Measurements from ENCODE around the gene SCNN1B. TPM values are rescaled to one million over a fixed set of nuclear protein-coding genes. Genes with fewer than 3 reads are reported as not detected.
"Not testable (repeated sequence)": the region's sequence is repeated elsewhere in the genome, so short reads cannot be mapped to it uniquely, and the experiment has no call there.

SCNN1B gene
- total RNA-seq, 1 donor = not detected

- Histone ChIP-seq H3K27me3 (ENCODE audit: insufficient read depth, low read length) (no peaks in the 10 kb centered on the region), H3K4me3 (ENCODE audit: low read length) (no peak overlapping the region), H3K9me3 (ENCODE audit: low read depth, low read length) (no peaks in the 10 kb centered on the region), H3K4me1 (ENCODE audit: insufficient read depth, low read length) (no peaks in the 10 kb centered on the region)
These were observed 83.3 kb downstream of the SCNN1B start for GRCh38 chr16:23385441-23385840.

DNA sequence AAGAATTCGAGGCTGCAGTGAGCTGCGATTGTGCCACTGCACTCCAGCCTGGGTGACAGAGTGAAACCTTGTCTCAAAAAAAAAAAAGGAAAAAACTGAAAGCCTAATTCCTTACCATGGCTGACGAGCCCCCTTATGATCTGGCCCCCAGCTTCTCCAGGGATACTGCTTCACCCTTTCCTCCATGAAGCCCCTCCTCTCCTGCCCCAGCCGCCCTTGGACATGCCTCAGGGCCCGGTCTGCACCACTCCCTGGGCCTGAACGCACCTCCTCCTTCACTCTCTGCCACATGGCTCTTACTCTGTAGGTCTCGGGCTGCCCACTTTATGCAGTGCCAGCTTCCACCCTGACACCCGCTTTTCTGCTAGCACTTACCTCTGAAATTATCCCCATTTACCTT lies 85.6 kb downstream of the SCNN1B start:
- H3K4me1 ChIP-seq (ENCODE audit: insufficient read depth, low read length) = no peaks in the 10 kb centered on the region
- H3K27me3 ChIP-seq (ENCODE audit: insufficient read depth, low read length) = no peaks in the 10 kb centered on the region
- no peak overlapping the region for H3K4me3 ChIP-seq (ENCODE audit: low read length)
- H3K9me3 ChIP-seq (ENCODE audit: low read depth, low read length) = no peaks in the 10 kb centered on the region

DNA sequence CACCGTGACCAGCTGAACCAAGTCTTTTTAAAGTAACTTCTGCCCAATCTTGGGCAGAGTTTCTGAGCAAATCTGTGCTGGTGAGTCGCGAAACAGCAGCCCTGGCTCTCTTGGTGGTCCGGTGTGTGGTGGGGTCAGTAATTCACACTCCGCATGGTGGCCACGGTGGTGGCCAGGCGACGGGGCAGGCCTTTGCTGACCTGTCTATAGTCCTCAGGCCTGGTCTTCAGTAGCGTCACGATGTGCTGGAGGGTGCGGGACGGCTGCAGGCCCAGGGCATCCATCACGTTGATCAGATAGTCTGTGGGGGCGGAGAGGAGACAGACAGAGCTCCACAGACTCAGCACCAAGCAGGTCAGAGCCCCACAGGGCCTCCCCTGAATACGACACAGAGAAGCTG lies 86.7 kb downstream of the SCNN1B start:
- Histone ChIP-seq H3K4me1 (ENCODE audit: insufficient read depth, low read length) (no peaks in the 10 kb centered on the region), H3K9me3 (ENCODE audit: low read depth, low read length) (no peaks in the 10 kb centered on the region), H3K27me3 (ENCODE audit: insufficient read depth, low read length) (no peaks in the 10 kb centered on the region), H3K4me3 (ENCODE audit: low read length) (no peak overlapping the region)

DNA sequence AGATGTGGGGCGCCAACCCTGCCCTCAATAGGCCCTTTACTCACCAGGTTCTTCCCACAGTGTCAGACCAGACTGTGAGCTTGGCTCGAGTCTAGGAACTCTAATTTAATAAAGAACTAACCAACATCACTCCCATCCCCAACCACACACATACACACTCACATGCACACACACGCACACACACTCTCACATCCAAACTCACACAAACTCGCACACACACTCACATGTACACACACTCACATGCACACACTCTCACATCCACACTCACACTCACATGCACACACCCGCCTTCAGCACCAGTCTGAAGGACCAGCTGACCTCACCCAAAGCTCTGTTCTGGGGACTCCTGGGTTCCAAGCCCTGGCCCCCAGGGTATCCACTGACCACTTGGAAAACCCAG lies 87.1 kb downstream of the SCNN1B start:
- Histone ChIP-seq H3K9me3 (ENCODE audit: low read depth, low read length) (no peaks in the 10 kb centered on the region), H3K4me3 (ENCODE audit: low read length) (no peak overlapping the region), H3K4me1 (ENCODE audit: insufficient read depth, low read length) (no peaks in the 10 kb centered on the region), H3K27me3 (ENCODE audit: insufficient read depth, low read length) (no peaks in the 10 kb centered on the region)

- H3K9me3 ChIP-seq (ENCODE audit: low read depth, low read length); H3K4me3 ChIP-seq (ENCODE audit: low read length); H3K27me3 ChIP-seq (ENCODE audit: insufficient read depth, low read length); H3K4me1 ChIP-seq (ENCODE audit: insufficient read depth, low read length): not testable (repeated sequence)
These were observed 87.8 kb downstream of the SCNN1B start for GRCh38 chr16:23389936-23390335.

- no peaks in the 10 kb centered on the region for H3K9me3 ChIP-seq (ENCODE audit: low read depth, low read length)
- H3K27me3 ChIP-seq (ENCODE audit: insufficient read depth, low read length) = no peaks in the 10 kb centered on the region
- H3K4me1 ChIP-seq (ENCODE audit: insufficient read depth, low read length) = no peaks in the 10 kb centered on the region
- H3K4me3 ChIP-seq (ENCODE audit: low read length) = no peak overlapping the region
These were observed 89.5 kb downstream of the SCNN1B start for GRCh38 chr16:23391381-23392222.

GRCh38 chr16:23392223-23392600 lies 90.1 kb downstream of the SCNN1B start:
- Histone ChIP-seq H3K27me3 (ENCODE audit: insufficient read depth, low read length) (no peaks in the 10 kb centered on the region), H3K4me3 (ENCODE audit: low read length) (no peak overlapping the region), H3K9me3 (ENCODE audit: low read depth, low read length) (no peaks in the 10 kb centered on the region), H3K4me1 (ENCODE audit: insufficient read depth, low read length) (no peaks in the 10 kb centered on the region)

DNA sequence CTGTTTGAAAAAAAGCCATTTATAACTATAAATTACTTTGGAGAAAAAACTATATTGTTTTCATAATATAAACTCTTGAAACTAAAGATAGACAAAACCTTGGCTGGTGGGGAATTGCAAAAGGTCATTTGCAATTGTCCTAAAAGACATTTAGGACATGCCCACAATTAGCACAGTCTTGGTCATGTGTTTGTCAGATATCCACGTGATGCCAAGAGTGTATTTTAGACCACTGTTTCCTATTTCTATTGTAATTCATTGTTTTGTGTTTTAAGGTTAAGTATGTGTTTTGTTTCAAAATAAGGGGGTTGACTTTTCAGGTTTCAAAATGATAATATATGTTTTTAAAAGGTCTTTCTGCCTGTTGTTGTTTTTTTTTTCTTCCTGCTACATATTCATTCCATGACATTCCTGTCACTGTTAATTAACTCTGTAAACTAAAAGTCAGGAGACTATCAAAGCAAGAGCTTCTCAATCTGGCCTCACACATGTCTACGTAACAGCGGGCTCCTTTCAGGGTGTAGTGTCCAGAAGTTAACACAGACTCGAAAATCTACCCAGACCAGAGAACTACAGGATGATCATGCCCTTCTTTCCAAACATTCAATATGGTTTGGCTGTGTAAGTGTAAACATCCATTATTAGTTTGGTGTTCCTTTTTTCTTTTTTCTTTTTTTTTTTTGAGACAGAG lies 92.2 kb downstream of the SCNN1B start:
- Histone ChIP-seq H3K9me3 (ENCODE audit: low read depth, low read length) (no peaks in the 10 kb centered on the region), H3K4me3 (ENCODE audit: low read length) (no peak overlapping the region), H3K4me1 (ENCODE audit: insufficient read depth, low read length) (no peaks in the 10 kb centered on the region), H3K27me3 (ENCODE audit: insufficient read depth, low read length) (no peaks in the 10 kb centered on the region)

DNA sequence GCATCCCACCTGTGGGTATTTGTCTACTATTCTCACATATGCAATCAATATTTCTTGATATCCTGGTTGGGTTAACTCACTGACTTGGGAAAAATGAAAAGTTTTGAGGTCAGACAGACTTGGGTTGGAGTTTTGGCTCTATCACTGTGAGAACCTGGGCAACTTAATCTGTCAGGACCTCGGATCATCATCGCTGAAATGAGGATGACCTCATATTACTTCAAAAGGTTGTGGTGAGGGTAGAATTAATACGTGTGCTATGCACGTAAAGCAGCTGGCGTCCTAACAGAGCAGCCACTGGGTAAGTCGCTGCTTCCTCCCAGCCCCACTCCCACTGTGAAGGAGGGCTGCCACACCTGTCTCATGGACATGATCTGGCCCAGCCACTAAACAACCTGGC lies 93.6 kb downstream of the SCNN1B start:
- Histone ChIP-seq H3K4me1 (ENCODE audit: insufficient read depth, low read length) (no peaks in the 10 kb centered on the region), H3K4me3 (ENCODE audit: low read length) (no peak overlapping the region), H3K9me3 (ENCODE audit: low read depth, low read length) (no peaks in the 10 kb centered on the region), H3K27me3 (ENCODE audit: insufficient read depth, low read length) (no peaks in the 10 kb centered on the region)

DNA sequence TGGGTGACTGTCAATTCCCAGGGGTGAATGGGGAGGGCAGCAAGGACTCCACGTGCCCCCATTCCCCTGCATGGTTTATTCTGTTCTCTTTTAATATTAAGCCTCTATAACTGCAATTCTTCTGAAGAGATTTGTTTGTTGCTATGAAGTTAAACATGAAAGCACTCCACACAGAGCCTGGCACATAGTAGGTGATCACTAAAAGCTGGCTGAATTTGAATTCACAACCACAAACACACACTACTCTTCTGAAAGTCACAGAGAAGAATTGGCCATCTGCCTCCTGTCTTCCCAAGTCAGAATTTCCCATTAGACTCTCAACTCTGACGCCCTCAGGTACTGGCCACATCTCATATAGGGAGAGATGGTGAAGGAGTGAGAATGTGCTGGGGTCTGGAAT lies 95.4 kb downstream of the SCNN1B start:
- H3K27me3 ChIP-seq (ENCODE audit: insufficient read depth, low read length) = no peaks in the 10 kb centered on the region
- H3K4me1 ChIP-seq (ENCODE audit: insufficient read depth, low read length) = no peaks in the 10 kb centered on the region
- no peaks in the 10 kb centered on the region for H3K9me3 ChIP-seq (ENCODE audit: low read depth, low read length)
- no peak overlapping the region for H3K4me3 ChIP-seq (ENCODE audit: low read length)

DNA sequence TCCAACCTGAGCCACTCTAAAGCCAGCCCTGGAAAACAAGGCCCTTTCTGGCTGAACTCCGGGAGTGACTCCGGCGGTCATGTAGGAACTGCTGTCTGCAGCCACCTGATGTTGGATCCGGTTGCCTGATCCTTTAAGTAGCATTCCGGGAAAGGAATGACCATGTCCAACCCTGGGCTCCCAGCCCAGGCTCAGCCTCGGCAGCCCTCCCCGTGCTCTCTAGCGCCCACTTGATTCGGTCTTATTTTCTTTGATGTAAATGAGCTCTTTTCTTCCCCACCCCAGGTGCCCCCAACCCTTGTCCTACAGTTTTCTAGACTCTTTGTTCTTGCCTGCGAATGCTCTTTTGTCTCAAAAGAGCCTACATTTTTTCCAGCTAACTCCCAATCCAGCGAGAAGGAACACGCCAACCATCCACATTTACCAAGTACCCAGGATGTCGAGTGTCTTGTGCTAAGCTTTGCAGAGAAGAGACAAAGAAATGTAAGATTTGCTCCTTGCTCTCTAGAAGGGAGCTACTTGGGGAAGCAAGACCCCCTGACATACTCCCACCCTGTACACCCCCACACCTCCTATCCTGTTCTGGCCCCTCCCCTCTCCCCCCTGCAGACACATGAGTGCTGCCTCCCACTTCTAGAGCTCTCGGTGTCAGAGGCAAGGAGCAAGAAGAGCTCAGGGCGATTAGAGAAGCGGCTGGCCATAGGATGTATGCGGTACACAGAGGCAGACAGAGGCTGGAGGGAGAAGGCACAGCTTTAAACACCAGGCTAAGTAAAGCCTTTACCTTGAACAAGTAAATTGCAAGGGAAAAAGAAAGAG lies 97.1 kb downstream of the SCNN1B start:
- H3K4me3 ChIP-seq (ENCODE audit: low read length) = no peak overlapping the region
- no peaks in the 10 kb centered on the region for H3K9me3 ChIP-seq (ENCODE audit: low read depth, low read length)
- no peaks in the 10 kb centered on the region for H3K4me1 ChIP-seq (ENCODE audit: insufficient read depth, low read length)
- no peaks in the 10 kb centered on the region for H3K27me3 ChIP-seq (ENCODE audit: insufficient read depth, low read length)

DNA sequence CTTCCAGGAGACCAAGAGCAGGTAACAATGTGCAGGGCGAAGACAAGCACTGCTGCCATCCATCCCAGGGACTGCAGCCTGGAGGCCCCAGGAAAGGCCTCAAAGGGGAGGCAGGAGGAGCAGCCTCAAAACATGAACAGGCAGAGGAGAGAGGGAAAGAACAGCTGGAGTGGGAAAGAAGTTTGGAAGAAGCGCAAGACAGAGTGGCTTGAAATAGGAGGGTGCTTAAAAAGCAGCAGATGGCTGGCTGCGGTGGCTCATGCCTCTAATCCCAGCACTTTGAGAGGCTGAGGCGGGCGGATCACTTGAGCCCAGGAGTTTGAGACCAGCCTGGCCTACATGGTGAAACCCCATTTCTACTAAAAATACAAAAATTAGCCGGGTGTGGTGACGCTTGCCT lies 98.3 kb downstream of the SCNN1B start:
- H3K4me3 ChIP-seq (ENCODE audit: low read length); H3K4me1 ChIP-seq (ENCODE audit: insufficient read depth, low read length); H3K9me3 ChIP-seq (ENCODE audit: low read depth, low read length): not testable (repeated sequence)

DNA sequence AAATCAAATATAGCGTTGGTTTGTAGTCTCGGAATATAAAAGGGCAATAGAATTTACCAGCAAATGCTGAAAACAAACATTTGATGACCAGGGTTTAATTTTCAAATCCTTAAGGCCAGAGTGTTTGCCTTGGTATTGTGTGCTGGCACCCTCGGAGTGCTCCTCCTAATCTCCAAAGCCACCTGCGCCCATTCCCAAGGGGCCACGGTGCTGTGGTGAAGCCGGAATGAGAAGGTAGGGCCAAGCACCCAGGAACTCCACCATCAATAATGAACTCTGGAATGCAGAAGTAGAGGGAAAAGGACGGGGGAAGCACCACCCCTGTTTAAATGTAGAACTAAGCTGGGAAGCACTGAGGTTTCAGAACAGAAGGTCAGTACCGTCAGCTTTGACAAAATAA lies 99.0 kb downstream of the SCNN1B start:
- no peaks in the 10 kb centered on the region for H3K4me1 ChIP-seq (ENCODE audit: insufficient read depth, low read length)
- H3K4me3 ChIP-seq (ENCODE audit: low read length) = no peak overlapping the region
- H3K9me3 ChIP-seq (ENCODE audit: low read depth, low read length) = no peaks in the 10 kb centered on the region
- no peaks in the 10 kb centered on the region for H3K27me3 ChIP-seq (ENCODE audit: insufficient read depth, low read length)

More for the DNA sequence above, 98.3 kb downstream of the SCNN1B start:
- H3K27me3 ChIP-seq (ENCODE audit: insufficient read depth, low read length) = not testable (repeated sequence)

- no peak overlapping the region for H3K4me3 ChIP-seq (ENCODE audit: low read length)
- H3K9me3 ChIP-seq (ENCODE audit: low read depth, low read length) = no peaks in the 10 kb centered on the region
- no peaks in the 10 kb centered on the region for H3K4me1 ChIP-seq (ENCODE audit: insufficient read depth, low read length)
- H3K27me3 ChIP-seq (ENCODE audit: insufficient read depth, low read length) = no peaks in the 10 kb centered on the region
These were observed 100.0 kb downstream of the SCNN1B start for GRCh38 chr16:23402100-23402499.

GRCh38 chr16:23403547-23403946 lies 101.4 kb downstream of the SCNN1B start:
- no peaks in the 10 kb centered on the region for H3K4me1 ChIP-seq (ENCODE audit: insufficient read depth, low read length)
- no peaks in the 10 kb centered on the region for H3K27me3 ChIP-seq (ENCODE audit: insufficient read depth, low read length)
- H3K9me3 ChIP-seq (ENCODE audit: low read depth, low read length) = no peaks in the 10 kb centered on the region
- no peak overlapping the region for H3K4me3 ChIP-seq (ENCODE audit: low read length)

Measured in mononuclear cell (primary cell).